ENCODE data around the gene MAGT1. TPM values are rescaled to one million over a fixed set of nuclear protein-coding genes. Genes with fewer than 3 reads are reported as not detected.

The MAGT1 gene
- total RNA-seq, 4 donors from 2014 or later = 20.8 to 33.0 (median 26.8) TPM

DNA sequence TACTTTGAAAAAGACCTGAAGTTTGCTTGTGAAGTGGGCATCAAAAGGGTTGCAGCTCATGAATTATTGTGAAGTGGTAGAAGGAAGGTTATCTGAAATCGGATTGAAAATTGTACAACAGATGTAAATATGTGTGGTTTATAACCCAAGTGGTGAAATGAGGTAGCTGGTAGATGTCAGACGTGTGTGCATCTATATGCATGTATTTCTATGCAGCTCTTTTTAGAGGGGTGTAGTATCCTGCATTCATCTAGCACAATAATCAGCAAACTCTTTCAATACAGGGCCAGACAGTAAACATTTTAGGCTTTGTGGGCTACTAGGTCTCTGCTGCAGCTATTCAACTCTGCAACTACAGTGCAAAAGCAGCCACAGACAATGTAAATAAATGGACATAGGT, 118.6 kb downstream of the MAGT1 start:
- Histone ChIP-seq H3K4me3 (no peak overlapping the region), H3K27me3 (no peaks in the 10 kb centered on the region), H3K36me3 (no peaks in the 10 kb centered on the region), H3K9me3 (no peaks in the 10 kb centered on the region), H3K4me1 (peaks cover 0 to 18% (median 10%) of the 10 kb centered on the region in 4 donors), H3K27ac (replicated peaks in 1 of 4) (no peak overlapping the region)
- intact Hi-C loops (cut with DNase I) = no loop called here
- no peak for DNase-seq (ENCODE audit: extremely low spot score)
- TF ChIP-seq POLR2A (IDR thresholded peaks at IDR 0.05; ENCODE audit: low read depth) (no peak), POLR2AphosphoS5 (IDR thresholded peaks at IDR 0.05) (no peak), EP300 (IDR thresholded peaks at IDR 0.05) (no peak)
- TF ChIP-seq, protein P1, sequence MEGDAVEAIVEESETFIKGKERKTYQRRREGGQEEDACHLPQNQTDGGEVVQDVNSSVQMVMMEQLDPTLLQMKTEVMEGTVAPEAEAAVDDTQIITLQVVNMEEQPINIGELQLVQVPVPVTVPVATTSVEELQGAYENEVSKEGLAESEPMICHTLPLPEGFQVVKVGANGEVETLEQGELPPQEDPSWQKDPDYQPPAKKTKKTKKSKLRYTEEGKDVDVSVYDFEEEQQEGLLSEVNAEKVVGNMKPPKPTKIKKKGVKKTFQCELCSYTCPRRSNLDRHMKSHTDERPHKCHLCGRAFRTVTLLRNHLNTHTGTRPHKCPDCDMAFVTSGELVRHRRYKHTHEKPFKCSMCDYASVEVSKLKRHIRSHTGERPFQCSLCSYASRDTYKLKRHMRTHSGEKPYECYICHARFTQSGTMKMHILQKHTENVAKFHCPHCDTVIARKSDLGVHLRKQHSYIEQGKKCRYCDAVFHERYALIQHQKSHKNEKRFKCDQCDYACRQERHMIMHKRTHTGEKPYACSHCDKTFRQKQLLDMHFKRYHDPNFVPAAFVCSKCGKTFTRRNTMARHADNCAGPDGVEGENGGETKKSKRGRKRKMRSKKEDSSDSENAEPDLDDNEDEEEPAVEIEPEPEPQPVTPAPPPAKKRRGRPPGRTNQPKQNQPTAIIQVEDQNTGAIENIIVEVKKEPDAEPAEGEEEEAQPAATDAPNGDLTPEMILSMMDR (IDR thresholded peaks at IDR 0.05) = no peak
- 30% methylated on average over 2 of the region's 2 CpGs for WGBS

Small RNAs within 50 kb of the gene (small RNA-seq; reads per million reads assigned to genes)
- gene RN7SL460P = 0 reads per million in 3 donors
- gene RNU6-854P = 0 reads per million in 3 donors

Other genes starting within 250 kb of the MAGT1 start
- 100 to 1,000 TPM in 1 of 4 donors, 10 to 100 TPM in 3; 71.1 to 105 (median 95.8) TPM for gene ATRX, start 109.2 kb downstream of the MAGT1 start, total RNA-seq
- gene COX7B, start 4.0 kb upstream of the MAGT1 start, total RNA-seq = 1,000 to 10,000 TPM in 1 of 4 donors, 100 to 1,000 TPM in 3; 247 to 1,033 (median 401) TPM
- 10 to 100 TPM; 10.7 to 14.1 (median 12.8) TPM for gene ATP7A, start 15.3 kb upstream of the MAGT1 start, total RNA-seq
- not detected for gene PGAM4, start 74.2 kb upstream of the MAGT1 start, total RNA-seq
- 100 to 1,000 TPM; 187 to 236 (median 229) TPM for gene PGK1, start 208.8 kb upstream of the MAGT1 start, total RNA-seq
- gene TAF9B, start 244.2 kb upstream of the MAGT1 start, total RNA-seq = 10 to 100 TPM; 35.8 to 71.2 (median 58.2) TPM

Data from esophagus muscularis mucosa (tissue), 4 donors.